T-helper 9 cell (primary cell): ENCODE results near the gene SEBOX.

Source experiments
- DNase-seq: peaks from one replicate; pipeline ENCODE4 v3.0.0-alpha.2; 2020
- total RNA-seq, 2 donors: gene quantifications; one replicate each; lab custom pipeline; 2026; lab: John Stamatoyannopoulos, UW

SEBOX gene, protein sequence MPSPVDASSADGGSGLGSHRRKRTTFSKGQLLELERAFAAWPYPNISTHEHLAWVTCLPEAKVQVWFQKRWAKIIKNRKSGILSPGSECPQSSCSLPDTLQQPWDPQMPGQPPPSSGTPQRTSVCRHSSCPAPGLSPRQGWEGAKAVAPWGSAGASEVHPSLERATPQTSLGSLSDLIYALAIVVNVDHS
- 0 reads per million in 2 donors for total RNA-seq

DNA sequence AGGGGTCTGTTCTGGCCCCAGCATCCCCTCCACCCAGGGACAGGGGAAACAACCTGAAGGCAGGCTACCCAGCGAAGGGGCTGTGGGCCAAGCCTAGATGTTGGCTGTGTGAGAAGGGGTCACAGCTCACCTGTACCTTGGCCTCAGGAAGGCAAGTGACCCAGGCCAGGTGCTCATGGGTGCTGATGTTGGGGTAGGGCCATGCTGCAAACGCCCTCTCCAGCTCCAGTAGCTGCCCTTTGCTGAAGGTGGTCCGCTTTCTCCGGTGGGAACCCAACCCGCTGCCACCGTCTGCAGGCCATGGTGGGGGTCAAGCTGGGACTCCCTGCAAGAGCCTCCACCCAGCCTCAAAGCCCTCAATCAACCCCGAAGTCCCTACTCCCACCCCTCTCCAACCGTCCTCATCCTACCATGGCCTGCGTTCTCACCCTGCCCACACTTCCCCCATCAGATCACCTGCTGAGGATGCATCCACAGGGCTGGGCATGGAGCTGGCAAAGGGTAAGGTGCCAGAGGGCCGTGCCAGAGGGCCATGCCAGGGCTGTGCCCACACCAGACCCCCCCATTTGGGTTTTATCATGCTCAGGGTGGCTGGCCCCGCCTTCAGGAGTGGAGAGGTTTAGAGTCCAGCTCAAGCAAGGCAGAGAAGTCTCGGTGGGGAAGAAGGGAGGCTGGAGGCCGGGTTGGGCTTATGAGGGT lies at the start of gene SEBOX:
TSS of gene SEBOX (minus strand) at position 535 of the 699 bp plus-strand sequence. CDS start at position 487, 48 bp downstream.
- DNase-seq, result no peak

DNA sequence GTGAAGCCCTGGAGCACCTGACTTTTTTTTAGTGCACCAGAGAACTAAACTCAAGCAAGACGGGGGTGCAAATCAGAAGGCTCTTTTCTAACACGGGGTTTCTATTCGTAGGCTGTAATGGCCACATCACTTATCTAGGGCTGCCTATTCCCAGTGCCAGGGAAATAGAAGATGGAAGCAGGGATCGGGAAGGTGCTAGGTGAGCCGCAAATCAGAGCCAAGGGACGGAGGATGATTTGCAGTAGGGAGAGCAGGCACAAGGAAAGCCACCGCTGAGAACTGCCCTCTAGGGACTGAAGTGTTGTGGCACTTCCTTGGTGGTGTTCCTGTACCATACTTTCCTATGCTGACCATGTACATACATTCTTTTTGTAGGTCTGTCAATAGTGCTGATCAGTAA lies 48.8 kb upstream of the SEBOX start:
- no peak for DNase-seq

DNA sequence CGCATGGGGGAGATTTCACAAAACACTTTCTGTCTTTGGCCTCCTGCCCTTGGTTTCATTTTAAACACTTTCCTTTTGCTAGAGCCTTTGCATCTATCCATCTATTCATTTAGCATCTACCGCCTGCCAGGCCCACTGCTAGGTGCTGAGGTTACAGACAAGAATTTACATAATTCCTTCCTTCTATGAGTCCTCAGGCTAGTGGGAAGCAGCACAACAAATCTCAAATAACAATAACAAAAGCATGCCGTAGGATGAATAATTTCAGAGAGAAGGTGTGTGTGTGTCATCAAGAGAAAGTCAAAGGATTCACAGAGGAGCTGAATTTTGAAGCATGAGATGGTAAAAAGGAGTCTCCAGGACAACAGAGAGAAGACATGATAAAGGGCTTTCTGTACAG lies 47.1 kb upstream of the SEBOX start:
- DNase-seq, result no peak

DNA sequence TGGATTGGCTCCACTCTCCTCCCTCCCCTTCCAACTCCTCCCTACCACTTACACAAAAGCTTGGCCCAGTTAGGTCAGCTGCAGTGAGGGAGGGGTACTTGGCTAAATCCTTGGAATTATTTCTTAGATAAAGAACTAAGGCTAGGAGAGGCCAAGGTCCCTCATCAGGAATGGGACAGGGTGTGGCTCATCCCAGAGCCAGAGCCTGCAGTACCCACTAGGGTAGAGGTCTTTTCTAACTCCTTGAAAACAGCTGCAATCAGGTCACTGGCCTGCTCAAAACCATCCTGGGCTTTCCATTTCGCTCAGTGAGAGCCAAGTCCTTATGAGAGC lies 42.9 kb upstream of the SEBOX start:
- no peak for DNase-seq

DNA sequence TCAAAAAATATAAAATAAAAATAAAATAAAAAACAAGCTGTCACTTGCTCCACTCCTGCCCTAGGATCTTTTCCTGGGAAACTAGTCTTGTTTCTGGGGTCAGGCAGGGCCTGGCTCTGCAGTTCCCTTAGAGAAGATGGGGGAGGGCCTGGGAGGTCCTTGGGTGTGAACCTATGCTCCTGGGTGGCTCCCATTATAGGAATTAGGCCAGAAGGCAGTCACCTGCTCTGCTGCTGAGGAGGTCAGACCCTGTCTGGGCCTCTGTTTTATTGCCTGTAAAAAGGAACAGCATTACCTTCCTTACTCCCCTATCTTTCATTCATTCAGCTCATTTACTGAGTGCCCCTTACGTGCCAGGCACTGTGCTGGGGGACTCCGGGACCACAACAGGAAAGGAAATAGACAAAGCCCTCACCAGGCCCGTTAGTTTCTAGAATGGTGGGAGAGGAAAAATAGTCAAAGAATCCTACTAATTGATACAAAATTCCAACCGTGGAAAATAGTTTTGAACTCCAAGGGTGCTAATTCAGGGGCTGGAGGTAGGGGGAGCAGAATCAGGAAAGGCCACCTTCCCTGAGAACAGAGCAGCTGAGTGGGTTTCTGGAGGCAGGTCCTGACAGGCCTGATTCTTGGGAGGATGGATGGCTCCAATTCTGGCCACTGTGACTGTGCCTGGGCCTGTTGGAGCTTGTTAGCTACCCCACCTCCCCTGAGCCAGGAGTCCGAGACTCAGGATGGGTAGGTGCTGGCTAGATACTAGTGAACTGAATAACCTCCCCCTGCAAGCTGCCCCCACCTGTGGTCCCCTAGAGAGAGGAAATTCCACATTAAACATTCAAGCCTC lies 42.4 kb upstream of the SEBOX start:
- DNase-seq, result no peak

DNA sequence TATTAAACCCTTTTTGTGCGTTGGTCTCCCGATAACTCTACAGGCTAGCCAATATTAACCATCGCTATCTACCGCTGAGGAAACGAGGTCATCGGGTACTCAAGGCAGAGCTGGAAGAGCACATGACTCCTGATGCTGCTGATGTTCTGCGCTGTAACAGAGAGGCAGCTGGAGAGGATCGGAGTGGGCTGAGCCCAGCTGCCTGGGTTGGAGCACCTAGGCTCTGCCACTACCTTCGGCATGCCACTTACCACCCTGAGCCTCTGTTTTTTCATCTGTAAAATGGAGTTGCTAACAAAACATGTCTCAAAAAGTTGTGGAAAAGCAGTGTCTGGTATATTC lies 41.4 kb upstream of the SEBOX start:
- DNase-seq, result no peak

DNA sequence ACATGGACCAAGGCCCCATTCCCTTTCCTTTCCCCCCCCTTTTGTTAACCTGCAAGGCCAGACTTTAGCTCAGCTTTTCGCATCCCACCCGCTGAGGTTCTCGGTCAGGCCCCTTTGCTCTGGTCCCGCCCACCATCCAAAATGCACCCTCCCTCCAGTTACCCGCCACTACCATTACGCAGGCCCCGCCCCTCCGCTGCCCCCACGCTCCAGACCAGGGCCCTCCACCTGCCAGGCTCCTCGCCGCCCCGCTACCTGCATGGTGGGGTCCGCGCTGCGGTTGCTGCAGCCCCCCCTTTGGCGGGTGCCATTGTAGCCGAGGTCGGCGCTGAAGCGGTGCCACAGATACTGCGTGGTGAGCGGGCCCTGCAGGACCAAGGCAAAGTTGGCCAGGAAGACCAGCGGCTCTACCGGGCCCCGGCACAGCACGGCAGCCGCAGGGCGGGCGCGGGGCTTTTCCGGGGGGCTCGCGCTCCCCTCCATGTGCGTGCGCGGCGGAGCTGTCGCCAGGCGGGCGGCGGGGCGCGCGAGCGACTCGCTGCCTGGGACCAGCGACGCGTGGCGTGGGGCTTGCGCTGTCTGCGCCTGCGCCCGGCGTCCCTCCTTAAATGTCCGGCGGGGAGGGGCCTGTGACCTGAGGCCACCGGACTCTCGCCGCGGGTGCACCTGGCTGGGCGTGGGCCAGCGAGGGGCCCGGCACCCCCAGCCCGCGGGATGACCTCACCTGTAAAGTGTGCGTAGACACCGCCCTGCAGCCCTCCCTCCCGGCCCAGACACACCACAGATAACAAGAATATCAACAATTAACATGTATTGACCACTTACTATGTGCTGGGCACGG lies 40.9 kb upstream of the SEBOX start, which contains the start of gene SLC46A1:
TSS of gene SLC46A1 (minus strand) at position 581 of the 841 bp plus-strand sequence. CDS start at position 483, 98 bp downstream.
- no peak for DNase-seq

DNA sequence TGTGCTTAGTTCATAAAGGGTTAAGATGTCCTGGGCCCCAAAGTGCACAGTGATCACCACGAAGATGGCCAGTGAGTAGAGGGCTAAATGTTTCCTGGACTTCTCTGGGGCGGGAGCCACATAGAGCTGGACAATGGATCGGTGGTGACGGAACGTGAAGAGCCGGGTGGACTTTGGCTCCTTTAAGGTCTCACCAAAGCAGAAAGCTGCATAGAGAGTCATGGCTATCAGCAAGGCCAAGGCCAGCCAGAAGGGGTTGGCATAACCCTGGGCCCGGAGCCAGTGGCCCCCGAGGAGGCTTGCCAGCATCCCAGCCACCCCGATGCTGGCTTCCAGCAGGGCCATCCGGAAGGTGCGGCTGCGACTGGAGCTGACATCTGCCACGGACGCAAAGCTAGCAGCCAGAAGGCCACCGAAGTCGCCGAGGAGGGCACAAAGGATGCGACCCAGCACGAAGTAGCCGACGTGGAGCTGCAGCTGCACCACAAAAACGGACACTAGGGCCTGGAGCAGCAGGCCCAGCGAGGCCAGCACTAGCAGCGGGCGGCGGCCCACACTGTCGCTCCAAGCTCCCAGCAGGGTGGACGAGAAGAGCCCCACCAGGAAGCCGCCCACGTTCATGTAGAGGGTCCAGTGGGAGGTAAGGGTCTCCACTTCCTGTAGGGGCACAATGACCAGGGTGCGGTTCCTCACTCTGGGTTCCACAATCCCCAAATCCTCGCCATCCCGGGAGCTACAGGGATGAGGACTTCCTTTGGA lies 40.0 kb upstream of the SEBOX start:
- DNase-seq, result no peak

DNA sequence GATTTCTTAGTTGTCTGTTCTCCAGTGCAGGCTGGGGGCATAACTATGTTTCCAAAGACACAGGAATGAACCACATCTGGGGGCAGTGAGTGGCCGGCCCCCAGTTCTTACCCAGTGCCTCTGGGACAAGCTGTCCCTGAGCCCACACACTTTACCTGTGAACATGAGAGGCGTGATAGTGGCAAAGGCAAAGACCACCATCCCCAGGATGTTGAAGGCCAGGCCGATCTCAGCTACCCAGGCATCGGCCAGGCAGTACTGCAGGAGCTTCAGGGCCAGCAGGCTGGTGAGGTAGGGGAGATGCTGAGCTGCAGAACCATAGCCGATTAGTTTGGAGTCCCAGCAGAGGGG lies 39.4 kb upstream of the SEBOX start:
- no peak for DNase-seq

DNA sequence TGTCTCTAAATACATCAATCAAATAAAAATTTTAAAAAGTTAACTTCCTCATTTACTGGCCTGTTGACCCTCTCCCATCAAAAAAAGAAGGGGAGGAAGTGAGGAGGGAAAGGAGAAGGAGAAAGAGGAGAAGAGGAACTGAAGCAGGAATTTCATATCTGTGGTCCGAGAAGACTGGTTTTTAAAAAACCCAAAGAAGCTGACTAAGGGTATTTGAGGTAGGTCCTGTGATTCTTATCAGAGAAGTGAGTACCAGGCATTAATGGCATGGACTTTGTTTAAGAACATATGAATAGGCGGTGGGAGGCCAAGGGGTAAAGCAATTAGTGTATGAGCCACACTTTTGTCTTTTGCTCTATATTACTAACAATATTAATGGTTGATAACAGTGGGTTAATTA lies 39.0 kb upstream of the SEBOX start:
- DNase-seq, result no peak

DNA sequence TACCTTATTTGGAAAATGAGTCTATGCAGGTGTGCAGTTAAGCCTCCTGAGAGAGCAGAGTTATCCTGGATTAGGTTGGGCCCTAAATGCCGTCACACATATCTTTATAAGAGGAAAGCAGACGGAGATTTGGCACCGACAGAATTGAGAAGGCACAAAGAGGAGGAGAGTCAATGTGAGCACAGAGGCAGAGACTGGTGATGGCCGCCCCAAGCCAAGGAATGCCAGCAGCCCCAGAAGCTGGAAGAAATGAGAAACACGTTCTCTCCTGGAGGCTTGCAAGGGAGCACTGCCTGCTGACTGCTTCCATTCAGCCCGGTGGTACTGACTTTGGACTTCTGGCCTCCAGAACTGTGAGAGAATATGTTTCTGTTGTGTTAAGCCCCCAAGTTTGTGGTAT lies 37.8 kb upstream of the SEBOX start:
- DNase-seq, result no peak

DNA sequence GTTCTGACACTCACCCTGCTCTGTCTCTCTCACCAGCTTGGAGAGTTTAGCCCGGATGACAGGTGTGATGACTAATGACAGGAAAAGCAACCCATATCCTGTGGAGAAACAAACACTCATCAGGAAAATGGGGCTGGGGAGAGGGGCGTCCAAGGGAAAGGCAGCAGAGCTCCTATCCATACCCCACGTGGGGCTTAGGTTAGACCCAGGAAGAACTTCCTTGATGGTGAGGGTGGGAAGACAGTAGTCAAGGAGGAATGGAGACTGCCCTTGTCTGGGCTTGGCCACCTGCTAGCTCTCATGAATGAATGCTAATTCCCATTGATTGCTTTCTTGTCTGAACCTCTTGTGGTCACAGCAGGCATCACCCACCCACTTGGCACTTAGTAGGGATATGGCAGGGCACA lies 37.2 kb upstream of the SEBOX start:
- DNase-seq, result no peak

DNA sequence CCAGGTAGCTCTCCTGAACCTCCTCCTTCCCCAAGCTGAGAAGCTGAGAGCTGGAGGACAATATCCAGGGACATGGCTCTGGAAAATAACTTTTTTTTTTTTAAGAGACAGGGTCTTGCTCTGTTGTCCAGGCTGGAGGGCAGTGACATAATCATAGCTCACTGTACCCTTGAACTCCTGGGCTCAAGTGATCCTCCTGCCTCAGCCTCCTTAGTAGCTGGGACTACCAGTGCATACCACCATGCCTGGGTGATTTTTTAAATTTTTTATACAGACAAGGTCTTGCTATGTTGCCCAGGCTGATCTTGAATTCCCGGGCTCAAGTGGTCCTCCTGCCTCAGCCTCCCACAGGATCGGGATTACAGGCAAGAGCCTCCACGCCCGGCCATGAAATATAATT lies 34.8 kb upstream of the SEBOX start:
- no peak for DNase-seq

DNA sequence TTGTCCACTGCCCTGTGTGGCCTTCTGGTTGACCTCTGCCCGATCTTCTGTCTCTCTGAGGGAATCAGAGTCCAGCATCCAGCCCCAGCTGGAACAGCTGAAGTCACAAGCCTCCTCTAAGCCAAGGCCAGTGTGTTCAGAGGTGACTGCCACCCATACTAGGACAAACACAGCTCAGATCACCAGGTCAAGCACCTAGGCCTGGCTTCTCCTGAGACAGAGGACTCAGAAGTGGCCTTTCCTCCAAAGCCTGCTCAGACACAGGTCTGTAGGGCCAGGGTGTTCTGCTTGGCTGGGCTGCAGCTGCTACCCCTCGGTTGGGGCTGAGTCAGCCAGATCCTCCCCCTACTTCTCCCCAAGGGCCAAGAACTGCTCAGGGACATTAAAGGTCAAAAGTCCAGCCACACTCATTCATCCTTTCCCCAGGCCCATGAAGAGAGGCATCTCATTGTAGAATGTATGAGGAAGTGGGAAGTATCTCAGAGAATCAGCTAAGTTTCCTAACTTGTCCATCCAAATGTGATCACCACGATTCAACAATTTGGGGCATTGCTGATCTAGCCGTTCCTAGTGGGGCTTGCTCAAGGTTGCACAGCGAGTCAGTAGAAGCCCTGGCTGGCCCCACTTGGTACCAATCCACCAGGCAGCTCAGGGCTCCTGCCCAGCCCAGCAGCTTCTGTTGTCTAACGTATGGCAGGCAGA lies 33.4 kb upstream of the SEBOX start:
- no peak for DNase-seq

DNA sequence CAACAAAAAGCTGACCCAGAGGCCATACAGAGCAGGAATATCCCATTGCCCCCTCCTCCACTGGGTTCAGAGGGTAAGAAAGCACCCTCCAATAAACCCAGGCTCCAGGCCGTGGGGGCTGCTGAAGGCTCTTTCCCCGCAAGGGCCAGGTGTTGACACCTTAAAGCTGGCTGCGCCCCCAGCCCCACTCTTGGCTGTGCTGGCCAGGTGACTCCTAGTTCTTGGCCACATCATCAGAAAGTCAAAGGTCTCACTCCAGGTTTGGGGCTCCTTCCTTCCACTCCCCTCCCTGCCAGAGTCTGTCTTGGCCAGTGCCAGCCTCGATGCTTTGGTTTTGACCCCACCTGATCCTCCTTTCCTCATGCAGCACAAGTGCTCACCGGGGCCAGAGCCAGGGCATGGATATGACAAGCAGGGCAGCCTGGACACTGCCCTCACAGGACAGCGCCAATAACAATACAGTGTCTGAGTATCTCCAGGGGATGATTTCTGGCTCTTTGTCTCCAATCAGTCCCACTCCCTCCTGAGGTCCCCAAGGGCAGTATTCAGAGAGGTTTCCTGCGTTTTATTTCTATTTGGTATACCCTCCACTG lies 32.8 kb upstream of the SEBOX start:
- no peak for DNase-seq

DNA sequence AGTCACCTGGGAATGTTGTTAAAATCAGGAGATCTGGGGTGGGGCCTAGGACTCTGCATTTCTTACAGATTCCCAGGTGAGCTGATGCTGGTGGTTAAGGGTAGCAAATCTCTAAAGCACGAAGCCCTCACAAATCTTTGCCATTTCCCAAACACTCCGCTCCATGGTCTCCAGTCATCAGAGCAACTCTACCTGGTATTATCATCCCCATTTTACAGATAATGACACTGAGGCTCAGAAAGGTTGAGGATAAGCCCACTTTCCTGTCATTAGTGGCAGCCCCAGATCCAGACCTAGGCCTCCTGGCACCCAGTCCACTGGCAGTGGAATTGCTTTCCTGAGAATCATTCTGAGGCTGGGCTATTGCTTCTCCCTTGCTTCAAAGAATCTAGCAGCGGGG lies 32.3 kb upstream of the SEBOX start:
- DNase-seq, result no peak

DNA sequence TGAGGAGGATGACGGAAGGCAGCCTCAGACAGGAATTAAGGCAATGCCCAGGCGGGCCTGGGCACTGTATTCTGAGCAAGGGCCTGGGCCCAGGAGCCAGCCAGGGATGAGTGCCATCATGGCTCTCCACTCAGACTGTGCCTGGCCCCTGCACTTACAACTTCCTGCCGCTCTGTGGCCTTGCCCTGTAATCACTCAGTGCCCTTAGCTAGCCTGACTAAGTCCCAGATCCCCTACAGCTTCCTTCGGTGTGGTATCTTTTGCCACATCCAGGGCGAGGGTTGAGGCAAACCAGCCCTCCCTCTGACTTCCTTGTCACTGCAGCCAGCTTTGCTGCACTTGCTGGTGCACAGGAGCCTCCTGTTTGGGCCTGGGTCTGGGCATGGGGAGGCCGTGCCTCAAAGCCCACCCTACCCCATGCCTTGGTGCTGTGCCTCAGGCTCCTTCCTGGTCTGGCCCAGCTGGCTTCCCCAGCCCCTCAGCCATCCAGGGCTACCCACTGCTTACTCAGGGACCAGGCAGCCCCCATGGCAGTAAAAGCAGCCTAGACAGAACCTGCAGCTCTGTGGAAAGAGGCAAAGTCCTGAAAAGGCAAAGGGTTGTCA lies 31.7 kb upstream of the SEBOX start:
- no peak for DNase-seq

DNA sequence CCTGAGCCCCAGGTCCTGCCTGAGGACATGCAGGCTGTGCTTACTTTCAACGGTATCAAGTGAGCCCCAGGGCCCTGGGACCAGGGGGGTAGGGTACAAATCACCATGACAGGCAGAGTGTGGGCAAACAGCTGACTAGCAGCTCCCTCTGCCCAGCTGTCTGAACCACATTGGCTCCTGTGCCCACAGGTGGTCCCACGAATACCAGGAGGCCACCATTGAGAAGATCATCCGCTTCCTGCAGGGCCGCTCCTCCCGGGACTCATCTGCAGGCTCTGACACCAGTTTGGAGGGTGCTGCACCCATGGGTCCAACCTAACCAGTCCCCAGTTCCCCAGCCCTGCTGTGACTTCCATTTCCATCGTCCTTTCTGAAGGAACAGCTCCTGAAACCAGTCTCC lies 31.0 kb upstream of the SEBOX start:
- no peak for DNase-seq

DNA sequence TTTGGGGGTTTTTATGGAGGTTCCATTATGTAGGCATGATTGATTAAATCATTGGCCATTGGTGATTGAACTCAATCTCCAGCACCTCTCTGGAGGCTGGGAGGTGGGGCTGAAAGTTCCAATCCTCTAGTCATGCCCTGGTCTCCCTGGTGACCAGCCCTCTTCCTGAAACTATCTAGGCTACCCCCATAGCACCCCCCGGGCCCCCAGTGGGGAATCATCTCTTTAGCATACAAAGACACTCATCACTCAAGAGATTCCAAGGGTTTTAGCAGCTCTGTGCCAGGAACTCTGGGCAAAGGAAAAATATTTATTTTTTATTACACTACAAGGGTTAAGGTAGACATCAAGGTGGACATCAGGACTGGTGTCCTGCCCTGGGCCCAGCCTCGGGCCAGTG lies 30.4 kb upstream of the SEBOX start:
- DNase-seq, result no peak

DNA sequence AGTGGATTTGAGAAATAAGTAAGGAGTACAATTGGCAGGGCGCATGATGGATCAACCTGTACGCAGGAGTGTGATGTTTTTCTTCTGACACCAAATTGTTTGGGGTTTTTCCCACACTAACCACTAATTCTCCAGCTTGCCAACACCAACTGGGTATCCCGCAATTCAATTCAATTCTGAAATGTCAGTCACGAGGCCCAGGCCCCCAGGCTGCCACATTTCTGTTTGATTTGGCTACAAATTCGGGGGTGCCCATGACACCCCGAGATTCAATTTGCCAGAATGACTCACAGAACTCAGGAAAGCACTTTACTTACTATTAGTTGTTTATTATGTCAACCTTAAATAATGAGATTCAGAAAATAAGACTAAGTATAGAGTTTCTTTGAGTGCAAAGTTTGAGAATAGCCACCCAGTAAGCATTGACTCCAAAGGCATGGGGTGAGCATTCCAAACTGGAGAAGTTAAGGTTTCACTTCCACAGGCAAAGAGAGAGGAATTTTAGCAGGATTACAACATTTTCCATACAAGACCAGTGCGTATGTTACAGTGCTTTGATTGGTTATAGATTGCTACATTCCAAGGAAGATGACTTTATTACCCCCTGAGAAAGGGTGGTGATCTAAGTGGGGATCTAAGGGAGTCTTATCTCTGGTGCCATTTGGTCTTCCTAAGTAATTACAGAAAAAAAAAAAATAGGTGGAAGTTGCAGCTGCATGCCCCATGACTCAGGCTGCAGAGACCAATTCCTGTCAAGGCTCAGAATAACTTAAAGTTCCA lies 29.5 kb upstream of the SEBOX start:
- no peak for DNase-seq
